Vagina (tissue), 2 donors: ENCODE measurements around the gene NLGN2. TPM values are rescaled to one million over a fixed set of nuclear protein-coding genes. Genes with fewer than 3 reads are reported as not detected.

Source experiments
- DNase-seq, 2 donors: peaks; one replicate each; pipeline ENCODE4 v3.0.0-alpha.2; 2017; ENCODE audit errors: extremely low spot score in 2 of 2
- H3K27ac ChIP-seq: fragments of 200-600 bp; sonication (generic); one replicate; pipeline ENCODE4 v1.5.1; 2019
- H3K27me3 ChIP-seq: fragments of 200-600 bp; sonication (generic); one replicate; pipeline ENCODE4 v1.5.1; 2019
- H3K36me3 ChIP-seq, 2 donors: fragments of 200-600 bp; sonication (generic); one replicate each; pipeline ENCODE4 v1.5.1; 2017 to 2019
- H3K4me1 ChIP-seq: fragments of 200-600 bp; sonication (generic); one replicate; pipeline ENCODE4 v1.5.1; 2019
- H3K4me3 ChIP-seq, 2 donors: fragments of 200-600 bp; sonication (generic); 1 replicate in 1 of 2; 2 replicates in 1 of 2; pipeline ENCODE4 v1.5.1; 2016 to 2019
- H3K9me3 ChIP-seq: fragments of 200-600 bp; sonication (generic); one replicate; pipeline ENCODE4 v1.5.1; 2019
- CTCF ChIP-seq, 3 experiments: fragments of 450-650 bp in 2 of 3; fragments of 200-600 bp in 1 of 3; sonication (generic) in 1 of 3; IDR thresholded peaks; one replicate each; pipeline ENCODE4 v1.5.1; 2017 to 2019; ENCODE audit warnings: antibody characterized with exemption in 3 of 3, mild to moderate bottlenecking in 2 of 3, moderate library complexity in 2 of 3
- POLR2A ChIP-seq, 2 donors: fragments of 450-650 bp; IDR thresholded peaks; one replicate each; pipeline ENCODE4 v1.6.1; 2017; ENCODE audit warnings: antibody characterized with exemption in 2 of 2, mild to moderate bottlenecking in 2 of 2, moderate library complexity in 2 of 2
- POLR2AphosphoS5 ChIP-seq, 2 donors: sonication (generic); formaldehyde crosslinking; IDR thresholded peaks; one replicate each; pipeline ENCODE4 v1.9.0; 2017; ENCODE audit warnings: antibody characterized with exemption in 2 of 2, mild to moderate bottlenecking in 2 of 2, low read depth in 1 of 2; ENCODE audit not compliant: insufficient read depth in 1 of 2
- intact Hi-C: fragments of 100-400 bp; cut with DNase I; formaldehyde crosslinking; loops from one replicate; pipeline ENCODE4 v1.15.1; 2023
- total RNA-seq: library from RNA; depleted of rRNA; stranded (reverse); fragments of >200 nt; gene quantifications from one replicate; pipeline ENCODE4 v1.2.3, GENCODE V29; 2016

The NLGN2 gene
- total RNA-seq, 1 donor from 2014 or later = 25.5 TPM

- DNase-seq = no peak
- intact Hi-C loops = no loop called here
Observed at GRCh38 chr17:7396147-7396546, 11.5 kb upstream of the NLGN2 start.

GRCh38 chr17:7398612-7399011, 9.0 kb upstream of the NLGN2 start:
- Histone ChIP-seq H3K36me3 (no peaks in the 10 kb centered on the region), H3K27ac (no peak overlapping the region), H3K27me3 (no peaks in the 10 kb centered on the region), H3K9me3 (no peaks in the 10 kb centered on the region), H3K4me1 (peaks cover 23% of the 10 kb centered on the region), H3K4me3 (no peak overlapping the region)
- intact Hi-C loops = no loop called here
- DNase-seq = no peak
- TF ChIP-seq CTCF (IDR thresholded peaks at IDR 0.05) (no peak), POLR2AphosphoS5 (IDR thresholded peaks at IDR 0.05; ENCODE audit: insufficient read depth in 1 of 2, low read depth in 1 of 2) (no peak), POLR2A (IDR thresholded peaks at IDR 0.05) (no peak)

More at GRCh38 chr17:7396147-7396546, 11.5 kb upstream of the NLGN2 start:
- H3K27ac ChIP-seq = no peak overlapping the region
- no peak overlapping the region for H3K4me3 ChIP-seq
- no peaks in the 10 kb centered on the region for H3K27me3 ChIP-seq
- TF ChIP-seq POLR2AphosphoS5 (IDR thresholded peaks at IDR 0.05; ENCODE audit: insufficient read depth in 1 of 2, low read depth in 1 of 2) = no peak
- no peak for TF ChIP-seq CTCF (IDR thresholded peaks at IDR 0.05)
- TF ChIP-seq POLR2A (IDR thresholded peaks at IDR 0.05) = no peak
- H3K36me3 ChIP-seq = peaks cover 0 to under 1% of the 10 kb centered on the region in 2 donors
- H3K4me1 ChIP-seq = peaks cover 23% of the 10 kb centered on the region
- H3K9me3 ChIP-seq = no peaks in the 10 kb centered on the region

- H3K27me3 ChIP-seq = no peaks in the 10 kb centered on the region
- H3K4me3 ChIP-seq = peak overlapping the region; percentile 87 to 98
- intact Hi-C loops = no loop called here
- no peaks in the 10 kb centered on the region for H3K36me3 ChIP-seq
- TF ChIP-seq POLR2A (IDR thresholded peaks at IDR 0.05) = no peak
- TF ChIP-seq POLR2AphosphoS5 (IDR thresholded peaks at IDR 0.05; ENCODE audit: insufficient read depth in 1 of 2, low read depth in 1 of 2) = no peak
- no peak for TF ChIP-seq CTCF (IDR thresholded peaks at IDR 0.05)
- H3K4me1 ChIP-seq = peaks cover 34% of the 10 kb centered on the region
- peak in 1 of 2 donors; percentile 93 for DNase-seq
- H3K9me3 ChIP-seq = no peaks in the 10 kb centered on the region
- peak overlapping the region; percentile 98 for H3K27ac ChIP-seq
Observed at GRCh38 chr17:7403043-7403726, 4.5 kb upstream of the NLGN2 start.

- Histone ChIP-seq H3K4me3 (peak overlapping the region; percentile 87 to 98), H3K9me3 (no peaks in the 10 kb centered on the region), H3K4me1 (peaks cover 34% of the 10 kb centered on the region), H3K27me3 (no peaks in the 10 kb centered on the region), H3K36me3 (peaks cover 0 to 2% of the 10 kb centered on the region in 2 donors), H3K27ac (peak overlapping the region; percentile 98)
- no peak for DNase-seq
- TF ChIP-seq POLR2A (IDR thresholded peaks at IDR 0.05) (no peak), POLR2AphosphoS5 (IDR thresholded peaks at IDR 0.05; ENCODE audit: insufficient read depth in 1 of 2, low read depth in 1 of 2) (no peak), CTCF (IDR thresholded peaks at IDR 0.05) (no peak)
- intact Hi-C loops = no loop called here
Observed at GRCh38 chr17:7403727-7403976, 4.0 kb upstream of the NLGN2 start.

GRCh38 chr17:7403977-7404736, 3.5 kb upstream of the NLGN2 start, which contains the start of gene TMEM256:
TMEM256 (minus strand) TSS chr17:7404097; CDS start chr17:7404084, 13 bp downstream.
- no peaks in the 10 kb centered on the region for H3K9me3 ChIP-seq
- intact Hi-C loops = no loop called here
- H3K36me3 ChIP-seq = peaks cover 0 to 7% of the 10 kb centered on the region in 2 donors
- H3K4me1 ChIP-seq = peaks cover 34% of the 10 kb centered on the region
- peak; percentile 73 to 97 for TF ChIP-seq POLR2A (IDR thresholded peaks at IDR 0.05)
- no peak for TF ChIP-seq CTCF (IDR thresholded peaks at IDR 0.05)
- peak; percentile 93 to 98 for TF ChIP-seq POLR2AphosphoS5 (IDR thresholded peaks at IDR 0.05; ENCODE audit: insufficient read depth in 1 of 2, low read depth in 1 of 2)
- DNase-seq = peak; percentile 99 to 100
- H3K27ac ChIP-seq = peak within 1 kb of the TSS; percentile 98
- H3K27me3 ChIP-seq = no peaks in the 10 kb centered on the region
- peak within 1 kb of the TSS; percentile 87 to 98 for H3K4me3 ChIP-seq
